HS-27A (cell line): ENCODE measurements around the gene NDUFS2.
"Not testable (repeated sequence)": the region's sequence is repeated elsewhere in the genome, so short reads cannot be mapped to it uniquely, and the experiment has no call there.

Source experiments
- DNase-seq: peaks from one replicate; pipeline ENCODE4 v3.0.0-alpha.2; 2012; ENCODE audit warnings: low read depth, missing footprints

NDUFS2 gene

DNA sequence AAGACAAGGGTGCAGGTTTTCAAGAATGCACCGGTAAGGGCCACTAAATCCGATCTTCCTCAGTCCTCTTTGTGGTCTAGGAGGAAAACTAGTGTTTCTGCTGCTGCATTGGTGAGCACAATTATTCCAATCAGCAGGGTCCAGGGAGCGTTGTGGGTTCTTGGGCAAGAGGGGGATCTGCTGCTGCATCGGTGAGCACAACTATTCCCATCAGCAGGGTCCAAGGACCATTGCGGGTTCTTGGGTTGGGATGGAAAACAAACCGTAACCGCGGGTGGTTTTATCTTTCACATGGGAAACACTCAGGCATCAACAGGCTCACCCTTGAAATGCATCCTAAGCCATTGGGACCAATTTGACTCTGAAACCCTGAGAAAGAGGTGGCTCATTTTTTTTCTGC lies 49.4 kb downstream of the NDUFS2 start:
- no peak for DNase-seq

- not testable (repeated sequence) for DNase-seq
Observed at GRCh38 chr1:161255302-161255701, 53.1 kb downstream of the NDUFS2 start.

DNA sequence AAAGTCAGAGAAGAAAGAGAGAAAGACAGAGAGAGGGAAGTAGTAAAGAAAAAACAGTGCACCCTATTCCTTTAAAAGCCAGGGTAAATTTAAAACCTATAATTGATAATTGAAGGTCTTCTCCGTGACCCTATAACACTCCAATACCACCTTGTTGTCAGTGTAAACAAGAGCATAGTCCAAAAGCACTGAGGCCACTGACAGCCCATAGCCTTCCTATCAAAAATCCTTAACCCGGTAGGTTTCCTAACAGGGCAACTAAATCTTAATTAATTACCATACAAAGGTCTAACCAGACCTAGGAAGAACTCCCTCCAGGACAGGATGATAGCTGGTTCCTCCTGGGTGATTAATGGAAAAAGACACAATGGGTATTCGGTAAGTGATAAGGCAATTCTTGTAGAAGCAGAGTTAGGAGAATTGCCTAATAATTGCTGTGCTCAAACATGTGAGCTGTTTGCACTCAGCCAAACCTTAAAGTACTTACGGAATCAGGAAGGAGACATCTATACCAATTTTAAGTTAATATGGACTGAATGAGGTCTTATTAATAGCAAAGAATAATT lies 53.9 kb downstream of the NDUFS2 start:
- DNase-seq: not testable (repeated sequence)

GRCh38 chr1:161257109-161257508 lies 54.9 kb downstream of the NDUFS2 start:
- not testable (repeated sequence) for DNase-seq

- no peak for DNase-seq
Observed at GRCh38 chr1:161258439-161259344, 56.5 kb downstream of the NDUFS2 start, which contains the start of gene PCP4L1. Gene PCP4L1, plus strand, starts transcription at chr1:161258745. Its CDS starts 230 bp downstream, at chr1:161258975.

- DNase-seq: no peak
Observed at GRCh38 chr1:161259345-161259702, 57.2 kb downstream of the NDUFS2 start.

- no peak for DNase-seq
Observed at GRCh38 chr1:161259765-161260164, 57.6 kb downstream of the NDUFS2 start.

DNA sequence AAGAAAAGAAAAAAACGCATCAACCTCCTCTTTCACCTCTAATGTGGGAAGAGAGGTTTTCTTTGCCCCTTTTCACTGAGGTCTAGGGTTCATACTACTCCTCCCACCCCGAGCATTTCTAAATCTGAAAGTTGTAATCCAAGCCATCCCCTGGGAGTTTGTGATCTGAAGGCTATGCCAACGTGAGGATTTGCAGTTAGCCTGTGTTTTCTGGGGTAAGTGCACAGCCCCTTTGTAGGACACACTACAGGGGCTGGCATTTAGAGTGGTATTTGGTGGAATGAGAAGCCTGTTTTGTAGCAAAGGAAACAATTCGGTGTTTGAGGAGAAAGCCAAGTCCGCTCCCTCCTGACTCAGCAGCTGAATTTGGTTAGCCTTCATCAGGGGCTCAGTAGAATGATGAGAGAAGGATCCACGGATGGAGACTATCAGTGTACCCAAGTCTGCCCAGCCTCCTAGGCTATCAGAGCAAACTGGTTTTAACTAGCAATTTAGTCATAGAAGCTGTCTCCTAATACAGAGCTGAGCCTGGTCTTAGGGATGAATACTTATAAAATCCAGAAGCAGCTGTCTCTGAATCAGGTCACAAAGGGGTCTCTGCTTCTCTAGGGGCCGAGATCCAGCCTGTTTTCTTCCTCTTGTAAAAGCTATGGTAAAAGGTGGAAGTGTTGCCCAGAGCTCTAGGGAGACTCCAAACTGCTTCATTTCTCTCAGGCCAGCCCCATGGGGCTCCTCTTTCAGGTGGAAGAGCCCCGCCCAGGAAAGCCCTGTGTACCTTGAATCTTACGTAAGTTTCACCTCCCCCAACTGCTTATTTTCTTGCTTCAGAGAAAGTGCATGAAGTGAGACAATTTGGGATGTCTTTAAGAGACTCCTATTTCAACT lies 58.5 kb downstream of the NDUFS2 start:
- DNase-seq: no peak

GRCh38 chr1:161261261-161262235 lies 59.4 kb downstream of the NDUFS2 start:
- DNase-seq: no peak
